RPMI8226 (cell line): ENCODE measurements around the gene OSCAR.

ENCODE experiments used
- DNase-seq: peaks from one replicate; pipeline ENCODE4 v3.0.0-alpha.2; 2015

The OSCAR gene

DNA sequence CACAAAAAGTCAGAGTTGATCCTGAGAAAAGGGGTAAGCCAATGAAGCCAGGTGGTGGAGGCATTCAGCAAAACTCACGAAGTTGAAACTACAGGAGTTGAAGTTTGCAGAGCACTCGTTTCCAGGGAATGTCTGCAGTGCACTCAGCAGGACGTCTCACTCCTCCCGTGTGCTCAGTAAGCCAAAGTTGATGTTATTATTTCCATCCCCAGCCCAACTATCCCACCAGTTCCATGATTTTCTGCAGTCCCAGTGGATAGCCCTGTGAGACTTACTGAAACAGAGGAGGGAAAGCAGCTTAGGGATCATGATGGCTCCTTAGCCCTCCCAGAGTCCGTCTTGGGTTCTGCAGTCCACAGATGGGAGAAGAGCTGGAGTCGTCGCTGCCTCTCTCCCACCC, 19.6 kb downstream of the OSCAR start, which contains the start of gene TARM1:
TSS of gene TARM1 (minus strand) at position 334 of the 400 bp plus-strand sequence. CDS start at position 309, 25 bp downstream.
- no peak for DNase-seq

DNA sequence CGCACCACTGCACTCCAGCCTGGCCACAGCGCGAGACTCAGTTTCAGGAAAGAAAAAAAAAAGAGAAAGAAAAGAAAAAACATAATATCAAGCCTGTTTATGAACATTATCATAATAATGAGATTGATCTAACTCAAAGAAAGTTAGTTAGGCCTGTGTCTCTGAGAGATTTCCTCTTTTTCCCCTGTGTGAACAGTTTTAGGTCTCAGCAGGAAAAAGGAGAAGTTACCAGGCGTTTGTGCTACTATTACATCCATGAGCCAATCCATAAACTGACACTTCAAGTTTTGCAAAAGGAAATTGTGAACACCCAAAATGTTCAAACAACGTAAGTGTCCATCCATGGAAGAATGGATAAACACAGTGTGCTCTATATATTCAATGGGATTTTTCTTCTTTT, 23.3 kb downstream of the OSCAR start:
- no peak for DNase-seq

DNA sequence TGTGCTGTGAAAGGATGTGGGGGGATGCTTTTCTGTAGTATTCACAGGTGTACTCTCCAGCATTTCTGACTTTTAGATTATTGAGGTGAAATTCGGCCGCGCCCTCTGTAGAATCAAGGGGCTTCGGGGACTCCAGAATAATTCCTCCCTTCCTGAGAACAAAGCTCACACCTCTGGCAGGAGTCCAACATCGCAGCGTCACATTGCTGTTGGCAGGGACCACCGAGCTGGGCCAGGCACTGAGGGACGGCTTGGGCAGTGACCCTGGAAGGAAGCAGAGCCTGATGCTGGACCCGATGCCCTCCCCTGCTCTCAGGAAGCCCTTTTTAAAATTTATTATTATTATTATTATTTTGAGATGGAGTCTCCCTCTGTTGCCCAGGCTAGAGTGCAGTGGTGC, 25.8 kb downstream of the OSCAR start:
- no peak for DNase-seq

DNA sequence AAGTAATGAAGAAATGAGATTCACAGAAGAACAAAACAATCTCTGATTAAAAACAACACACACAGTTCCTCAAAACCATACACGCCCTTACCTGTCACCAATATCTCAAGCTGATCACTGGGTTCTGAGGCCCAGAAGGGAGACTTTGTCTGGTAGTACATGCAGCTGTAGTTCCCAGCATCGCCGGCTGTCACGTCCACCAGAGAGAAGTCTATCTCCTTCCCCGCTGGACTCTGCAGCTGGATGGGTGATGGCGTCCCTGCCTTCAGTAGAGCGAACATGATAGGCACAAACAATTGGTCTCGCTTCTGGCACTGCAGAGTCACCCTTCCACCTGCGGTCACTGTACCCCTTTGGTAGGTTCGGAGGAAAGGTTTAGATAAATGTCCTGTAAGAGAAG, 26.8 kb downstream of the OSCAR start:
- DNase-seq = no peak

DNA sequence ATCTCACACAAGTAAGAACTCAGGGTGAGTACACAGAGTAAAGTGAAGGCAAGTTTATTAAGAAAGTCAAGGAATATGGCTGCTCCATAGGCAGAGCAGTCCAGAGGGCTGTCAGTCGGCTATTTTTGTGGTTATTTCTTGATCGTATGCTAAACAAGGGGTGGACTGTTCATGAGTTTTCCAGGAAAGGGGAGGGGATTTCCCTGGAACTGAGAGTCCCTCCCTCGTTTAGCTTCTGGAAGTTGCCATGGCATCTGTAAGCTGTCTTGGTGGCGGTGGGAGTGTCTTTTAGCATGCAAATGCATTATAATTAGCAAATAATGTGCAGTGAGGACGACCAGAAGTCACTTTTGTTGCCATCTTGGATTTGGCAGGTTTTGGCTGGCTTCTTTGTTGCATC, 31.1 kb downstream of the OSCAR start:
- DNase-seq = no peak

DNA sequence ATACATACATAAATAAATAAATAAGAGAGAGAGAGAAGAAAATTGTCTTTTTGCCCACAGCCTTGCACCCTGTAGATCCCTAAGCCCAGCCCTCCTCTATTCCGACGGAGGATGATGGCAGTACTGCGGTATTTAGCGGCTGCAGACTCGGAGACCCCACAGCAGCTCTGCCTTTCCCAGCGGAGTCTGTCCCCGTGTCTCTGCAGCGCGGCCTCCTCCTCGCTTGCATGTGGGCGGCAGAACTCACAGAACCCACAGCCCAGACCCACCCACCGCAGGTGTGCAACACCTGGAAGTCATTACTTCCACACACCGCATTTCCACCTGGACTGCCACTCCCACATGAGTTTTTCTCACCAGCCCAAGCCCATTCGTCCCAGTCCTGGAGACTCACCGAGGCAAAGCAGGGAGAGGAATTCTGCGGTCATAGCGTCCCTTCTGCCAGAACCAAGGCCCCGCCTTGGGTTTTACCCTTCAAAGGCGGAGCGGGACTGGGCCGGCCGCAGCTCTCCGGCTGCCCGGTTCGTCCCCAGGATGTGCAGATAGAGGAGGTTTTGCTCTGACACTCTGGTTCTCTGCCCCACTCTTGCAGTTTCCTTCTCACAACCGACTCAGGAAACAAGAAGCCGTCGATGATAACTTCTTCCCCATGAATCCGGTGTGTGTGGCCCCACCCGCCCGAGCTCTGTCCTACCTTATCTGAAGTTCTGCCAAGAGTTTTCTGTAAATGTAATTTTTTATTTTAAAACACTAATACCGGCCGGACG, 37.1 kb downstream of the OSCAR start, which contains the start of gene VSTM1:
TSS of gene VSTM1 (minus strand) at position 548 of the 767 bp plus-strand sequence. CDS start at position 428, 120 bp downstream.
- peak; percentile 20 for DNase-seq

DNA sequence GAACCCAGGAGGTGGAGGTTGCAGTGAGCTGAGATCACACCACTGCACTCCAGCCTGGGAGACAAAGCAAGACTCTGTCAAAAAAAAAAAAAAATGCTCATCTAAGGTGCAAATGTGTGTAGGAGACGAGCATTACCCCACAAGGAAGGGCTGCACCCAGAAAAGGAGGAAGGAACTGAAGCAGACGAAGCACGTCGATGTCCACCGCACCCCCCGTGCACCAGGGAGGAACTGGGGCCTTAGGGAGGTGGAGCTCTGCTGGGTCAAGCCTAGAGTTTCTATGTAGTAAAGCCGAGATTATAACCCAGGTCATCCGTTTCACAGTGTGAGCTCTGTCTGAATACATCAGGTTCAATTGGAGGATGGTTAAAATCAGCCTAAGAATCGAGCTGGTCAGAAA, 38.0 kb downstream of the OSCAR start:
- DNase-seq = no peak

DNA sequence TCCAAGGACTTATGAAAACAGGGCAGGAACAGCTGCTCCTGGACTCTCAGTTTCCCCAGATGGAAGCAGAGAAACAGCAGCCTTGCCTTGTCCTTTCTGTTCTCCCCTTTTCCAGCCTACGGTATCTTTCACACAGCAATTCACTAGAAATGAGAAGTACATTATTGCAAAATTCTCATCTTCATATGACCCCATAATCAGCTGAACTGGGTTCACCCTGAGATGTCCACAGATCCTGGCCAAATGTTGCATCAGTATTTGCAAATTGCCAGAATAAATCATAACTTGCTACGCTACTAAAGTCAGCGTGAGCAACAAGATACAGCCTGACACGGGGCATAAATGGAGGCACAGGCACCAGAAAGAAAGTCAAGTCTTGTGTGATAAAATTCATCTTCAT, 53.0 kb downstream of the OSCAR start:
- DNase-seq = no peak

DNA sequence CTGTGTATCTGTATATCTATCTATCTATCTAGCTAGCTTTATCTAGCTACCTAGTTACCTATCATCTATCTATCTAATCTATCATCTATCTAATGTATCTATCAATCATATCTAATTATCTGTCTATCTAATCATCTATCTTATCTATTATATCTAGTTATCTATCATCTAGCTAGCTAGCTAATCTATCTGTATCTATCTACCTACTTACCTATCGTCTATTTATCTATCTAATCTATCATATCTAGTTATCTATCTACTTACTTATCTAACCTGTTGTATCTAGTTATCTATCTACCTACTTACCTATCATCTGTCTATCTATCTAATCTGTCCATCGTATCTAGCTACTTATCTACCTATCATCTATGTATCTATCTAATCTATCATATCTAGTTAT, 54.8 kb downstream of the OSCAR start:
- no peak for DNase-seq
